Lung (tissue), 12 donors: ENCODE data around the gene DLG4. TPM values are rescaled to one million over a fixed set of nuclear protein-coding genes. Genes with fewer than 3 reads are reported as not detected.

ENCODE experiments used
- ATAC-seq: fragments of 200-7000 bp; cut with Tn5 transposase; one replicate; pipeline ENCODE4 v1.9.1; 2020; ENCODE audit warnings: moderate number of reproducible peaks; ENCODE audit not compliant: insufficient read depth, low FRiP score
- DNase-seq, 3 donors: peaks; one replicate each; pipeline ENCODE4 v3.0.0-alpha.2; 2013 to 2017
- H3K27ac ChIP-seq, 2 donors: one replicate each; pipeline ENCODE4 v1.5.1; 2013; ENCODE audit warnings: mild to moderate bottlenecking in 2 of 2, moderate library complexity in 2 of 2, control low read depth in 1 of 2, inconsistent platforms in 1 of 2, low read depth in 1 of 2, low read length in 1 of 2
- H3K27me3 ChIP-seq, 3 donors: one replicate each; pipeline ENCODE4 v1.5.1; 2013; ENCODE audit warnings: low read length in 2 of 3; ENCODE audit not compliant: control insufficient read depth in 3 of 3, insufficient read depth in 3 of 3
- H3K36me3 ChIP-seq, 4 donors: one replicate each; pipeline ENCODE4 v1.5.1; 2013; ENCODE audit warnings: low read length in 4 of 4, mild to moderate bottlenecking in 1 of 4, moderate library complexity in 1 of 4; ENCODE audit not compliant: control insufficient read depth in 4 of 4, insufficient read depth in 4 of 4
- H3K4me1 ChIP-seq, 5 donors: one replicate each; pipeline ENCODE4 v1.5.1; 2013; ENCODE audit warnings: low read length in 5 of 5, mild to moderate bottlenecking in 2 of 5, moderate library complexity in 1 of 5; ENCODE audit not compliant: control insufficient read depth in 5 of 5, insufficient read depth in 5 of 5
- H3K4me3 ChIP-seq: one replicate; pipeline ENCODE4 v1.5.1; 2013; ENCODE audit warnings: mild to moderate bottlenecking, control low read depth, moderate library complexity
- H3K9ac ChIP-seq, 2 donors: one replicate each; pipeline ENCODE4 v1.5.1; 2013; ENCODE audit warnings: low read length in 2 of 2, control low read depth in 1 of 2; ENCODE audit not compliant: insufficient read depth in 1 of 2
- H3K9me3 ChIP-seq, 4 donors: one replicate each; pipeline ENCODE4 v1.5.1; 2013; ENCODE audit warnings: low read length in 3 of 4, mild to moderate bottlenecking in 1 of 4, moderate library complexity in 1 of 4; ENCODE audit not compliant: control insufficient read depth in 4 of 4, insufficient read depth in 3 of 4
- CTCF ChIP-seq: IDR thresholded peaks from 2 replicates; pipeline ENCODE4 v1.5.1; 2012; ENCODE audit warnings: mild to moderate bottlenecking; ENCODE audit errors: control extremely low read depth, extremely low read depth
- WGBS, 2 donors: extraction: QIAGEN DNeasy Blood & Tissue Kit; methylation state at CpG; one replicate each; pipeline ENCODE4 v1.1.7; 2013; 5-methylcytosine and 5-hydroxymethylcytosine counted together
- polyA plus RNA-seq, 2 donors: library from polyadenylated mRNA; stranded (reverse); fragments of 200-250 nt; gene quantifications; one replicate each; pipeline ENCODE4 v1.2.1, GENCODE V29; 2013
- total RNA-seq, 2 donors: library from RNA; depleted of rRNA in 1 of 2; stranded (reverse); fragments of >200 nt in 1 of 2; gene quantifications; one replicate each; pipeline ENCODE4 v1.2.1, GENCODE V29; 2014 to 2021
- donor health status: control.
- donor health status: control.
- donor health status: Bipolar disorder and iron deficiency.
- donor health status: healthy.
- donor health status: DM: yes; HTN: yes; CAD: no.

The DLG4 gene
- total and polyA plus RNA-seq, 4 donors: 10.0 to 20.1 (median 15.2) TPM

- Histone ChIP-seq H3K27ac (no peak overlapping the region), H3K4me3 (no peak overlapping the region), H3K4me1 (peaks cover 0 to 16% (median 9%) of the 10 kb centered on the region in 5 donors), H3K9me3 (no peaks in the 10 kb centered on the region), H3K36me3 (peaks cover 5 to 68% (median 37%) of the 10 kb centered on the region in 4 donors), H3K9ac (no peak overlapping the region), H3K27me3 (no peaks in the 10 kb centered on the region)
- 87 to 98% methylated on average over 10 of the region's 10 CpGs for WGBS, 2 donors
- ATAC-seq: no peak
- no peak for TF ChIP-seq CTCF
- DNase-seq: no peak
Observed at GRCh38 chr17:7224110-7224509, 4.5 kb upstream of the DLG4 start.

- ATAC-seq (no peak), DNase-seq (no peak)
- no peaks in the 10 kb centered on the region for H3K27me3 ChIP-seq
- no peak for TF ChIP-seq CTCF
- WGBS, 2 donors: 91 to 94% methylated on average over 4 of the region's 4 CpGs
- peaks cover 5 to 62% (median 32%) of the 10 kb centered on the region in 4 donors for H3K36me3 ChIP-seq
- no peak overlapping the region for H3K9ac ChIP-seq
- no peak overlapping the region for H3K4me3 ChIP-seq
- peaks cover 0 to 23% (median 11%) of the 10 kb centered on the region in 5 donors for H3K4me1 ChIP-seq
- H3K27ac ChIP-seq: no peak overlapping the region
- no peaks in the 10 kb centered on the region for H3K9me3 ChIP-seq
Observed at GRCh38 chr17:7223375-7223774, 3.7 kb upstream of the DLG4 start.

GRCh38 chr17:7222972-7223292, 3.3 kb upstream of the DLG4 start:
- H3K36me3 ChIP-seq: peaks cover 5 to 61% (median 28%) of the 10 kb centered on the region in 4 donors
- ATAC-seq (no peak), DNase-seq (no peak)
- H3K9ac ChIP-seq: no peak overlapping the region
- no peaks in the 10 kb centered on the region for H3K9me3 ChIP-seq
- peaks cover 4 to 28% (median 14%) of the 10 kb centered on the region in 5 donors for H3K4me1 ChIP-seq
- H3K4me3 ChIP-seq: no peak overlapping the region
- TF ChIP-seq CTCF: no peak
- H3K27ac ChIP-seq: no peak overlapping the region
- H3K27me3 ChIP-seq: no peaks in the 10 kb centered on the region
- WGBS, 2 donors: 84 to 89% methylated on average over 7 of the region's 7 CpGs
